ENCODE results near the gene ETS2.
A peak's percentile ranks its signal among the peaks of the same experiment; 100 is the strongest.

Gene ETS2

DNA sequence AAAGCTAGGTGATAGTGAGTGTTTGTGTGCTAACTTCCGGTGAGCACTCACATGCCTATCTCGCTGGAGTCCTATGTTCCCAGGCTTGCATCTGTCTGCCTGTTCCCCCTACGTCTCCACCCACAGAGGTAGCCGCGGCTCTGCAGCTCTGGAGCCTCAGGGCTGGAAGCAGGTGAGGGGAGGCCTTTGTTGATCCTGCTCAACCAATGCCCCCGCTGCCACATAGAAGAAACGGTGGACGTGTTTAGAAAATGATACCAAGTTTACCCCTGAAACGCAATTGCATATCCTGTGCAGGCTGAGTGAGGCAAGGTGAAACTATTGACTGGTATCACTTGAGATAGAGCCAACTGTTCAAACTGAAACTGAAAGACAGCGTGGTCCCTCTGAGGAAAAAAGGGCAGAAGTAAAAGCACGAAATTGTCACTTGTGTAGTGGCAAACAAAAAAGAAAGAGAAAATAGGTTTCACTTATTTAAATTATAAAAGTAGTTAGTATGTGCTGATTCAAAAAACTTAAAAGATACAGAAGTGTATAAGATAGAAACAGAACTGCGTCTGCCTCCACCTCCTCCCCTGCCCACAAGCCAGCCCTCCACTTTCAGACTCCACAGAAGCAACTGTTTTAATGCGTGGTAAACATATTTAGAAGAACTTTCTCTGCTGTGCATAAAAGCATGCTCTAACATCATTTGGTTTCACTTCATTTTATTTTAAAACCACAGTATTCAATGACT, 38.6 kb upstream of the ETS2 start:
- no peak for ATAC-seq
- TF ChIP-seq, protein P1, sequence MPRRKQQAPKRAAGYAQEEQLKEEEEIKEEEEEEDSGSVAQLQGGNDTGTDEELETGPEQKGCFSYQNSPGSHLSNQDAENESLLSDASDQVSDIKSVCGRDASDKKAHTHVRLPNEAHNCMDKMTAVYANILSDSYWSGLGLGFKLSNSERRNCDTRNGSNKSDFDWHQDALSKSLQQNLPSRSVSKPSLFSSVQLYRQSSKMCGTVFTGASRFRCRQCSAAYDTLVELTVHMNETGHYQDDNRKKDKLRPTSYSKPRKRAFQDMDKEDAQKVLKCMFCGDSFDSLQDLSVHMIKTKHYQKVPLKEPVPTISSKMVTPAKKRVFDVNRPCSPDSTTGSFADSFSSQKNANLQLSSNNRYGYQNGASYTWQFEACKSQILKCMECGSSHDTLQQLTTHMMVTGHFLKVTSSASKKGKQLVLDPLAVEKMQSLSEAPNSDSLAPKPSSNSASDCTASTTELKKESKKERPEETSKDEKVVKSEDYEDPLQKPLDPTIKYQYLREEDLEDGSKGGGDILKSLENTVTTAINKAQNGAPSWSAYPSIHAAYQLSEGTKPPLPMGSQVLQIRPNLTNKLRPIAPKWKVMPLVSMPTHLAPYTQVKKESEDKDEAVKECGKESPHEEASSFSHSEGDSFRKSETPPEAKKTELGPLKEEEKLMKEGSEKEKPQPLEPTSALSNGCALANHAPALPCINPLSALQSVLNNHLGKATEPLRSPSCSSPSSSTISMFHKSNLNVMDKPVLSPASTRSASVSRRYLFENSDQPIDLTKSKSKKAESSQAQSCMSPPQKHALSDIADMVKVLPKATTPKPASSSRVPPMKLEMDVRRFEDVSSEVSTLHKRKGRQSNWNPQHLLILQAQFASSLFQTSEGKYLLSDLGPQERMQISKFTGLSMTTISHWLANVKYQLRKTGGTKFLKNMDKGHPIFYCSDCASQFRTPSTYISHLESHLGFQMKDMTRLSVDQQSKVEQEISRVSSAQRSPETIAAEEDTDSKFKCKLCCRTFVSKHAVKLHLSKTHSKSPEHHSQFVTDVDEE (CRISPR knock-in tag; IDR thresholded peaks at IDR 0.05), result no peak
- TF ChIP-seq, protein P2, sequence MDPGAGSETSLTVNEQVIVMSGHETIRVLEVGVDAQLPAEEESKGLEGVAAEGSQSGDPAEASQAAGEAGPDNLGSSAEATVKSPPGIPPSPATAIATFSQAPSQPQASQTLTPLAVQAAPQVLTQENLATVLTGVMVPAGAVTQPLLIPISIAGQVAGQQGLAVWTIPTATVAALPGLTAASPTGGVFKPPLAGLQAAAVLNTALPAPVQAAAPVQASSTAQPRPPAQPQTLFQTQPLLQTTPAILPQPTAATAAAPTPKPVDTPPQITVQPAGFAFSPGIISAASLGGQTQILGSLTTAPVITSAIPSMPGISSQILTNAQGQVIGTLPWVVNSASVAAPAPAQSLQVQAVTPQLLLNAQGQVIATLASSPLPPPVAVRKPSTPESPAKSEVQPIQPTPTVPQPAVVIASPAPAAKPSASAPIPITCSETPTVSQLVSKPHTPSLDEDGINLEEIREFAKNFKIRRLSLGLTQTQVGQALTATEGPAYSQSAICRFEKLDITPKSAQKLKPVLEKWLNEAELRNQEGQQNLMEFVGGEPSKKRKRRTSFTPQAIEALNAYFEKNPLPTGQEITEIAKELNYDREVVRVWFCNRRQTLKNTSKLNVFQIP (CRISPR knock-in tag; IDR thresholded peaks at IDR 0.05; ENCODE audit: borderline replicate concordance, low read depth), result no peak
- no peak for TF ChIP-seq OSR1 (CRISPR knock-in tag; IDR thresholded peaks at IDR 0.05)
- TF ChIP-seq, protein P3, sequence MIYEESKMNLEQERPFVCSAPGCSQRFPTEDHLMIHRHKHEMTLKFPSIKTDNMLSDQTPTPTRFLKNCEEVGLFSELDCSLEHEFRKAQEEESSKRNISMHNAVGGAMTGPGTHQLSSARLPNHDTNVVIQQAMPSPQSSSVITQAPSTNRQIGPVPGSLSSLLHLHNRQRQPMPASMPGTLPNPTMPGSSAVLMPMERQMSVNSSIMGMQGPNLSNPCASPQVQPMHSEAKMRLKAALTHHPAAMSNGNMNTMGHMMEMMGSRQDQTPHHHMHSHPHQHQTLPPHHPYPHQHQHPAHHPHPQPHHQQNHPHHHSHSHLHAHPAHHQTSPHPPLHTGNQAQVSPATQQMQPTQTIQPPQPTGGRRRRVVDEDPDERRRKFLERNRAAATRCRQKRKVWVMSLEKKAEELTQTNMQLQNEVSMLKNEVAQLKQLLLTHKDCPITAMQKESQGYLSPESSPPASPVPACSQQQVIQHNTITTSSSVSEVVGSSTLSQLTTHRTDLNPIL (CRISPR knock-in tag; IDR thresholded peaks at IDR 0.05; ENCODE audit: low read depth), result no peak
- no peak for TF ChIP-seq ZFP3 (CRISPR knock-in tag; IDR thresholded peaks at IDR 0.05)
- TF ChIP-seq, protein P4, sequence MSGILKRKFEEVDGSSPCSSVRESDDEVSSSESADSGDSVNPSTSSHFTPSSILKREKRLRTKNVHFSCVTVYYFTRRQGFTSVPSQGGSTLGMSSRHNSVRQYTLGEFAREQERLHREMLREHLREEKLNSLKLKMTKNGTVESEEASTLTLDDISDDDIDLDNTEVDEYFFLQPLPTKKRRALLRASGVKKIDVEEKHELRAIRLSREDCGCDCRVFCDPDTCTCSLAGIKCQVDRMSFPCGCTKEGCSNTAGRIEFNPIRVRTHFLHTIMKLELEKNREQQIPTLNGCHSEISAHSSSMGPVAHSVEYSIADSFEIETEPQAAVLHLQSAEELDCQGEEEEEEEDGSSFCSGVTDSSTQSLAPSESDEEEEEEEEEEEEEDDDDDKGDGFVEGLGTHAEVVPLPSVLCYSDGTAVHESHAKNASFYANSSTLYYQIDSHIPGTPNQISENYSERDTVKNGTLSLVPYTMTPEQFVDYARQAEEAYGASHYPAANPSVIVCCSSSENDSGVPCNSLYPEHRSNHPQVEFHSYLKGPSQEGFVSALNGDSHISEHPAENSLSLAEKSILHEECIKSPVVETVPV (CRISPR knock-in tag; IDR thresholded peaks at IDR 0.05), result no peak
- no peak for TF ChIP-seq TOX (CRISPR knock-in tag; IDR thresholded peaks at IDR 0.05; ENCODE audit: borderline replicate concordance)
- no peak for TF ChIP-seq ZNF8 (CRISPR knock-in tag; IDR thresholded peaks at IDR 0.05)
- no peak for TF ChIP-seq SNAI2 (CRISPR knock-in tag; IDR thresholded peaks at IDR 0.05)
- no peak for TF ChIP-seq ARNTL (CRISPR knock-in tag; IDR thresholded peaks at IDR 0.05; ENCODE audit: borderline replicate concordance, low read depth)
- TF ChIP-seq ISL1 (CRISPR knock-in tag; IDR thresholded peaks at IDR 0.05), result no peak
- no peak for TF ChIP-seq ZNF70 (CRISPR knock-in tag; IDR thresholded peaks at IDR 0.05)
- no peak for TF ChIP-seq ZC3H10 (CRISPR knock-in tag; IDR thresholded peaks at IDR 0.05)
- no peak for TF ChIP-seq GLIS3 (CRISPR knock-in tag; IDR thresholded peaks at IDR 0.05)
- no peak for TF ChIP-seq ZFP30 (CRISPR knock-in tag; IDR thresholded peaks at IDR 0.05)
- no peak for TF ChIP-seq CSDC2 (CRISPR knock-in tag; IDR thresholded peaks at IDR 0.05)
- no peak for TF ChIP-seq ESRRG (CRISPR knock-in tag; IDR thresholded peaks at IDR 0.05)
- TF ChIP-seq TCF4 (CRISPR knock-in tag; IDR thresholded peaks at IDR 0.05; ENCODE audit: borderline replicate concordance), result no peak
- TF ChIP-seq, protein P5, sequence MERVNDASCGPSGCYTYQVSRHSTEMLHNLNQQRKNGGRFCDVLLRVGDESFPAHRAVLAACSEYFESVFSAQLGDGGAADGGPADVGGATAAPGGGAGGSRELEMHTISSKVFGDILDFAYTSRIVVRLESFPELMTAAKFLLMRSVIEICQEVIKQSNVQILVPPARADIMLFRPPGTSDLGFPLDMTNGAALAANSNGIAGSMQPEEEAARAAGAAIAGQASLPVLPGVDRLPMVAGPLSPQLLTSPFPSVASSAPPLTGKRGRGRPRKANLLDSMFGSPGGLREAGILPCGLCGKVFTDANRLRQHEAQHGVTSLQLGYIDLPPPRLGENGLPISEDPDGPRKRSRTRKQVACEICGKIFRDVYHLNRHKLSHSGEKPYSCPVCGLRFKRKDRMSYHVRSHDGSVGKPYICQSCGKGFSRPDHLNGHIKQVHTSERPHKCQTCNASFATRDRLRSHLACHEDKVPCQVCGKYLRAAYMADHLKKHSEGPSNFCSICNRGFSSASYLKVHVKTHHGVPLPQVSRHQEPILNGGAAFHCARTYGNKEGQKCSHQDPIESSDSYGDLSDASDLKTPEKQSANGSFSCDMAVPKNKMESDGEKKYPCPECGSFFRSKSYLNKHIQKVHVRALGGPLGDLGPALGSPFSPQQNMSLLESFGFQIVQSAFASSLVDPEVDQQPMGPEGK (CRISPR knock-in tag; IDR thresholded peaks at IDR 0.05; ENCODE audit: borderline replicate concordance), result no peak

DNA sequence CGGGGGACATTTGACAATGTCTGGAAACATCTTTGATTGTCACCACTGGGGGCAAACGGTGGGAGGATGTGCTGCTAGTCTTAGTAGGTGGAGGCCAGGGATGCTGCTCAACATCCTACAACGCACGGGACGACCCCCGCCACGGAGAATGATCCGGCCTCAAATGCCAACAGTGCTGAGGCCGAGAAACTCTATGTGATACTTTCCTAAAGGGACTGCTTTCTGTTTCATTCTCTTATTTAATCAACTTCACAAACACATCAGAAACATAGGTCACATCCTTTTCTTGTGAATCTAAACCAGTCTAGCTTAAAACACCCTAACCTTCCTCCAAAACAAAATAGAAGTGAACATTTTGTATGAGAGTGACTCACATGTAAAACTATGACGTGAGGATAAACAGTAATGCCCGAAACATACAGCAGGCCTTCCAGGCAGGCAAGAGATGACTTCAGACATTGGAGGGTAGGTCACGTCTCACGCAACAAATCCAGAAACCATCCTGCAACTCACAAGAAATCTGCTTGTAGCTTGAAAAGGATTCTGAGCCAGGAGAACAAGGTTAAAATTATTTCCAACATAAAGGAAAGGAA, 37.2 kb upstream of the ETS2 start:
- TF ChIP-seq, protein P5 (CRISPR knock-in tag; IDR thresholded peaks at IDR 0.05; ENCODE audit: borderline replicate concordance), result peak; percentile 21; the same call in 1 of the 2 replicates
- TF ChIP-seq ZC3H10 (CRISPR knock-in tag; IDR thresholded peaks at IDR 0.05), result no peak
- ATAC-seq, result peak; percentile 61

All from SK-N-SH treated with all-trans-retinoic acid at 6 μM for 48 hours (cell line).